ENCODE results near the gene PPP1R9A.

- no peak for TF ChIP-seq POLR2A (IDR thresholded peaks at IDR 0.05)
- TF ChIP-seq CTCF (IDR thresholded peaks at IDR 0.05), result no peak
These were observed 415.0 kb downstream of the PPP1R9A start for GRCh38 chr7:95322396-95322795.
